H1 (cell line): ENCODE data around the gene CHSY1. TPM values are rescaled to one million over a fixed set of nuclear protein-coding genes. Genes with fewer than 3 reads are reported as not detected.

Experiments used
- CBX8 ChIP-seq: fragments of 300-800, 300-1000 bp; sonication (generic); IDR thresholded peaks from 2 replicates; pipeline ENCODE4 v1.7.1; 2016; ENCODE audit warnings: low read depth, low read length, borderline replicate concordance
- CHD2 ChIP-seq: IDR thresholded peaks from 2 replicates; pipeline ENCODE4 v1.6.1; 2012; ENCODE audit warnings: low read length, improper control_type of control experiment
- CTBP2 ChIP-seq: IDR thresholded peaks from 2 replicates; pipeline ENCODE4 v1.7.0; 2011; ENCODE audit warnings: borderline replicate concordance, mild to moderate bottlenecking, moderate library complexity, mixed read lengths, low read length; ENCODE audit not compliant: insufficient read depth, insufficient read length
- CTCF ChIP-seq, 3 experiments: IDR thresholded peaks; 1 replicate in 2 of 3; 2 replicates in 1 of 3; pipeline versions ENCODE4 v1.5.1 to v1.6.1; 2011; ENCODE audit warnings: low read length in 3 of 3, mild to moderate bottlenecking in 3 of 3, inconsistent platforms in 2 of 3, low read depth in 1 of 3, moderate library complexity in 1 of 3; ENCODE audit not compliant: insufficient read depth in 1 of 3; ENCODE audit errors: control extremely low read depth in 1 of 3
- RAD21 ChIP-seq, 2 experiments: IDR thresholded peaks in 1 of 2; conservative IDR thresholded peaks in 1 of 2; 2 replicates each; pipeline ENCODE4 v1.6.1; 2011; ENCODE audit warnings: low read depth in 2 of 2, low read length in 2 of 2, improper control_type of control experiment in 1 of 2, inconsistent platforms in 1 of 2, mild to moderate bottlenecking in 1 of 2, moderate library complexity in 1 of 2
- polyA plus RNA-seq, 7 experiments: library from polyadenylated mRNA; depleted of rRNA in 3 of 7; stranded (reverse) in 5 of 7; unstranded in 2 of 7; fragments of >200 nt in 5 of 7; fragments of 200-250 nt in 2 of 7; gene quantifications; 1 replicate in 5 of 7; 2 replicates in 1 of 7; 4 replicates in 1 of 7; pipeline versions ENCODE4 v1.2.1 to v1.2.3, GENCODE V29; 2011 to 2013; ENCODE audit warnings: missing spikeins in 2 of 7, mixed read lengths in 2 of 7
- total RNA-seq: library from RNA; stranded (reverse); fragmentation: NEBNext Ultra II Directional; extraction: Animal tissue kit (Norgen Biotek cat#: 25700); gene quantifications from 2 replicates; pipeline ENCODE4 v1.2.1, GENCODE V29; 2021

The CHSY1 gene
- total and polyA plus RNA-seq, 2 of the 8 experiments (the other 6 are each of a cell fraction or from before 2014, with no cell fraction given): 24.9 to 60.7 TPM

GRCh38 chr15:101135532-101136166 is 116.2 kb downstream of the CHSY1 start (continued):
- TF ChIP-seq CTCF (IDR thresholded peaks at IDR 0.05; ENCODE audit: control extremely low read depth in 1 of 3, insufficient read depth in 1 of 3, low read depth in 1 of 3, low read length in 3 of 3): no peak
- no peak for TF ChIP-seq CBX8
- no peak for TF ChIP-seq CTBP2
- TF ChIP-seq CHD2: no peak
- no peak for TF ChIP-seq RAD21 (IDR thresholded peaks at IDR 0.05 in 1 of 2, conservative IDR thresholded peaks at IDR 0.05 in 1 of 2; ENCODE audit: low read depth in 2 of 2, low read length in 2 of 2)
